Measurements from ENCODE around the gene IFNK.

DNA sequence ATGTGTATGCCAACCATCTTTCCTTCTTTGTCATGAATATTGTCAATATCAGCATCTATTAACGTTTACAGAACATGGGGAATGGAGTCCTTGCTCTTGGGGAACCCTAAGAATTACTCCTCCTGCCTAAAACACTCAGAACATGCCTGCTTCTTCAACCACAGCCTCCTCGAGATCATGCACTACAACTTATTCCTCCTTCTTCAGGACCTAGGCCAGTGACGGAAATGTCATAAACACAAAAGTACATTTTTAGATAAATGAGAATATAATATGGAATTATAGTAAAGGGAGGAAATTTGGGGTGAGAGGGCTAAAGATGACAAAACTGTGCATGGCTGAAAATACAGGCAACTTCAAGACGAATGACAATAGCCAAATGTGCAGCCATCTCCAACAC, 3.1 kb upstream of the IFNK start:
- TF ChIP-seq, protein P1, sequence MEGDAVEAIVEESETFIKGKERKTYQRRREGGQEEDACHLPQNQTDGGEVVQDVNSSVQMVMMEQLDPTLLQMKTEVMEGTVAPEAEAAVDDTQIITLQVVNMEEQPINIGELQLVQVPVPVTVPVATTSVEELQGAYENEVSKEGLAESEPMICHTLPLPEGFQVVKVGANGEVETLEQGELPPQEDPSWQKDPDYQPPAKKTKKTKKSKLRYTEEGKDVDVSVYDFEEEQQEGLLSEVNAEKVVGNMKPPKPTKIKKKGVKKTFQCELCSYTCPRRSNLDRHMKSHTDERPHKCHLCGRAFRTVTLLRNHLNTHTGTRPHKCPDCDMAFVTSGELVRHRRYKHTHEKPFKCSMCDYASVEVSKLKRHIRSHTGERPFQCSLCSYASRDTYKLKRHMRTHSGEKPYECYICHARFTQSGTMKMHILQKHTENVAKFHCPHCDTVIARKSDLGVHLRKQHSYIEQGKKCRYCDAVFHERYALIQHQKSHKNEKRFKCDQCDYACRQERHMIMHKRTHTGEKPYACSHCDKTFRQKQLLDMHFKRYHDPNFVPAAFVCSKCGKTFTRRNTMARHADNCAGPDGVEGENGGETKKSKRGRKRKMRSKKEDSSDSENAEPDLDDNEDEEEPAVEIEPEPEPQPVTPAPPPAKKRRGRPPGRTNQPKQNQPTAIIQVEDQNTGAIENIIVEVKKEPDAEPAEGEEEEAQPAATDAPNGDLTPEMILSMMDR (optimal IDR thresholded peaks at IDR 0.05 in 1 of 3, IDR thresholded peaks at IDR 0.05 in 1 of 3, conservative IDR thresholded peaks at IDR 0.05 in 1 of 3; ENCODE audit: extremely low read depth in 1 of 3, insufficient read depth in 2 of 3, low read length in 3 of 3): no peak
- TF ChIP-seq EZH2 (IDR thresholded peaks at IDR 0.05; ENCODE audit: low read length): no peak
